Stimulated activated CD4-positive, alpha-beta T cell treated with anti-CD3 and anti-CD28 coated beads, Interleukin-2, amount 100 ng/mL, for 4 hours (primary cell): ENCODE measurements around the gene DSCAM.
"Not testable (repeated sequence)": the region's sequence is repeated elsewhere in the genome, so short reads cannot be mapped to it uniquely, and the experiment has no call there.

Source experiments
- DNase-seq: peaks from one replicate; pipeline ENCODE4 v3.0.0-alpha.2; 2020; ENCODE audit warnings: low read depth

DSCAM gene

DNA sequence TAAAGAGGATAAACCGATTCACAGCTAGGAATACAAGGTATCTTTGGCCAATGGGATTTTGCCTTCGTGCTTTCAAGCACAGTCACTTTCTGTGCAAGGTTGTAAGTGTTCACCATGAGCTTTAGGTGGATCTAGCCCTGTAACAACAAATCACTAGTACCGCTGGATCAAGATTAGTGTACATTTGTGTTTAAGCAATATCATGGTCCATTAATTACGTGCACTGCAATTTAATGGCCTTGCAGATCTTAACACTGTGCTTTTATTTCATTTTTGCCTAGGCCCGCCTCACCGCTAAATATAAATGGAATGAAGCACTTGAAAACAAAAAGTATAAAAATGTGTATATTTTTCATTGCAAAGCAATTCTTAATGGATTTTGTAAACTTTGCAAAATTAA is 461.1 kb downstream of the DSCAM start:
- DNase-seq: no peak

- no peak for DNase-seq
These were observed 463.0 kb downstream of the DSCAM start for GRCh38 chr21:40383951-40384350.

- DNase-seq: no peak
These were observed 465.8 kb downstream of the DSCAM start for GRCh38 chr21:40381111-40381510.

DNA sequence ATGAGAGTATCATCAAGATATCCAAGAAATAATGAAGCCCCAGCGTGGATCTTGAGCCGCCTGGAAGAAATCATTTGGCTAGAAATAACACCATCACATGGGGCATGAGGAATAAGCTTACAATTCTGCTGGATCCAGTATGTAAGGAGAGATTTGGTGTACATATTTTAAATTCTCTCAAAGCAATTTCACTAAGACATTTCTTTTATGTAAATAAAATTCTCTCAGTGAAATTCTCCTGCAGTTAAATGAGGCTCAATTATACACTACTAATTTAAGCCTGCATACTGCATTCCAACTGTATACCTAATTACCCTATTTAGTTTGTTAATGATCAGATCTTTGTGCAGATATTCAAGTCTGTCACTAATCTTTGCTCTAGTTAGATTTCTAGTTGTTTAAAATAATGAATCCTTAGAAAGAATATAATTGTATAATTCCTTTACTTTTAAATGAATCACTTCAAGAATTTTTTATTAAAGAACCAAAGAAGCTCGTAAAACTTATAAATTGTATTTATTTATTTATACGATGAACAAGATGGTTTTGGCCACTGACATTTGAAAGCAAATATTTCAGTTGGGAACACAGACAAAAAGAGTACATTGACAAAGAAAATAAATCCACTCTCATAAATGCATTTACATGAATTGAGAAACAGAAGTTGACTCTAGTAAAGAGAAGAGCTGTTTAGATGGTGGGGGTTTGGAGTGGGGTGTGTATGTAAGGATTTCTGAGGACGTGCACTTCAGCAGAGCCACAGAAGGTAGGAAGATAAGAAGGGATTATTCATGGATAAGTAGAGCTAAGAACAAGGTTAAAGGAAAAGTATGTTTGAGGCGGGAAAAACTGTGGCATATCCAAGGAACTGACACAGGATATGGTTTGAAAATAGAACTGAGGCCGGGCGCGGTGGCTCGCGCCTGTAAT is 466.8 kb downstream of the DSCAM start:
- DNase-seq: no peak

DNA sequence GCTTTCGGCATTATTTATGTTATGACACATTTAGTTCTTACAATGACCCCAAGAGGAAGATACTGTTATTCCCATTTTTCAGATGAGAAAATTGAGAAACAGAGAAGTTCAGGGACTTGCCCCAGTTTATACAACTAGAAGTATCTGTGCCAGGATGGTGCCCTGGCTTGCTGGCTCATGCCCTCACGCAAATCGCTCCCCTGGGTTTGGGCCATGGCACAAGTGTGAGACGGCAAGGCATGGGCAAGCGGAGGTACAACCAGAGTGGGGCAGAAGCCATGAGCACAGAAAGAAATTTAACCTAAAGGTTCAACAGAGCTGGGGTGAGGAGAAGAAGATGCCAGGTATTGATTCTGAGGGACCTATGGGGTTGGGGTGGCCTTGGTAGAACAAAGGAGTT is 469.8 kb downstream of the DSCAM start:
- no peak for DNase-seq

DNA sequence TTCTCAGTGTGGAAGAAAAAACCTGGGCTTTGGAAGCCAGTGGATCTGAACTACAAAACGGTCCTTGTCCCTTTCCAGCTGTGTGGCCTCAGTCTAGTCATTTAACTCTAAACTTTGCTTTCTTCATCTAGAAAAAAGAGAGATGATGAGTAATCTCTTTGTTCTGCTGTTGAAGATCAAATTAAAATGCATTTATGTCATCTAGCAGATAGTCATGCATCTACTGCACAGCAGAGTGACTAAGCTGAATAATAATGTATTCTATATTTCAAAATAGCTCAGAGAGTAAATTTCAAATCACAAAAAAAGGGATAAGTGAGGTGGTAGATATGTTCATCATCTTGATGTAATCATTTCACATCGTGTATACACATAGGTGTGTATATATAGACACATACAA is 473.2 kb downstream of the DSCAM start:
- DNase-seq: no peak

- no peak for DNase-seq
These were observed 474.5 kb downstream of the DSCAM start for GRCh38 chr21:40372506-40372905.

DNA sequence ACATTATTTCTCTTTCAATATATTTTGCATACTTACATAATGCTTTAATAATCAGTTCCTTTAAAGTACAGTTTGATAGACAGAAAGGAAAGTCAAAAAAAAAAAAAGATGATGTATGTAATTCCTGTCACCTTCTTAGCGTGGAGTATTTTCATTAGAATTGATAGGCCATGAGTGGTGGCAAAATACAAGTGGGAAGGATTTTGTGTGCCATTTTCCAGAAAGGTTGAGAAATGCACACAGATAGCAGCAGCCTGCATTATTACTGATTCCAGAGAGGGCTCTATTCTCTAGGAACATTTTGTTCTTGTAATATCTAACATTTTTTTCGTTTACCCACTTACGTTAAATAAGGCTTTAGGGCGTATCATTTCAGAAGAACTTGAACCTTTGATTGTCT is 475.6 kb downstream of the DSCAM start:
- DNase-seq: no peak

- DNase-seq: no peak
These were observed 490.3 kb downstream of the DSCAM start for GRCh38 chr21:40356644-40357043.

GRCh38 chr21:40355076-40355475 is 491.9 kb downstream of the DSCAM start:
- DNase-seq: no peak

- DNase-seq: no peak
These were observed 496.0 kb downstream of the DSCAM start for GRCh38 chr21:40351006-40351405.

DNA sequence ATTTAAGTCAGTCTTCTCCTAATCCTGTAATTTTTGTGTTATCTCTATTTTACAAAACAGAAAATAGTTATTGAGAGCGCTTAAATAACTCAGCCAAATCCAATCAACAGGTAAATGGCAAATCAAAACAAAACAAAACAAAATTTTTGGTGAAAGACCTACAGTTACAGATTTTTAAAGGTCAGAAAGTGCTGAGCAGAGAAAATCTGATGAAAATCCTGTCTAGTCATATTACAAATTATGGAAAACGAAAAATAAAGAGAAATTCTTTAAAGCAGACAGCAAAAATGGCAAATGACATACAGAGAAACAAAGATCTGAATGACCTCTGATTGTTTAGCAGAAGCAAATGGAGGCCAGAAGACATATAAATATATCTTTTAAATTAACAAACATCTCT is 497.4 kb downstream of the DSCAM start:
- no peak for DNase-seq

- no peak for DNase-seq
These were observed 501.1 kb downstream of the DSCAM start for GRCh38 chr21:40345711-40346321.

GRCh38 chr21:40340357-40340756 is 506.6 kb downstream of the DSCAM start:
- DNase-seq: no peak

DNA sequence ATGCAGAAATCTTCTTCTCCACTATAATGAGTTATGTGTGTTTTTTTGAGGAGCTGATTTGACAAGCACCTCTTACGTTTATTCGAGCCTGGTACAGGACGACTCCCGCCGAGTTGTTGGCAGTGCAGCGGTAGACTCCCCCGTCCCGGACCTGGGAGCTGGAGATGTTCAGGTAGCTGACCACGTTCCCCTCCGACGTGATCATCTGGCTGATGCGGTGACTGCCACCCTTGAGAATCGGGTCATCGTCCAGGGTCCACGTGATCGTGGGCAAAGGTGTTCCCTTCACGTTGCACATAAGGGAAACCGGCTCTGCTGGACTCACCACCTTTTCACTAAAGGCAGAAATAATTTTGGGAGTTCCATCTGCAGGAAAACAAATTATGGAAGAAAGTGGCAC is 507.9 kb downstream of the DSCAM start:
- DNase-seq: no peak

DNA sequence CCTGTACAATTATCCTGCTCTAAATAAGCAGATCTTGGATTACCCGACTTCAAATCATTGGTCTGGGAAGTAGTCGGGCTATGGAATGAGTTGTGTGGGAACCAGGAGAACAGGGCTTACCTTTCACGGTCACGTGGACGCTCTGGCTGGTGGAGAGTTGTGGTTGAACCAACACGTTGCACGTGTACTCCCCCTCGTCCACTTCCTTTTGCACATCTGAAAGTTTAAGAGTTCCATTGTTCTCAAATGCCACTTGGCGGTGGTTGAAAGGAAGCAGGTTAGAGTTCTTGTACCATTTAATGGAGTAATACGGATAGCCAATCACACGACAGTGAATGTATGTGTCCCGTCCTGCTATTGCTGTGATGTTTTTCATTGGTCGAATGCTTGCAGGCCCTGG is 509.0 kb downstream of the DSCAM start:
- no peak for DNase-seq

DNA sequence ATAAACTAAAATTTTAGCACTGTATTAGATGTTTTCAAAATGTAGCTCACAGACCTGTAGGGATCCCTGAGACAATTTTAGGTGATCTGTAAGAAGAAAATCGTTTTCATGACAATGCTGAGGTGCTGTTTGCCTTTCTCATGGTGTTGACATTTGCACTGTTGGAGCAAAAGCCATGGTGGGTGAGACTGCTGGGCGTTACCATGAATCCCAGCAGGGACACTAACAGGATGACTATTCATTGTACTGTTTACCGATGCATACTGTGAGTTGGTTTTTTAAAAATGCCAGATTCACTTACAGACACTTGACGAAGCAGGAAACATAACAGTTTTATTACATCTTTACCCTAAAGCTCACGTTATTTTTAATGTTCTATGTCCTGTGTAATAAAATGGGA is 511.3 kb downstream of the DSCAM start:
- DNase-seq: no peak

DNA sequence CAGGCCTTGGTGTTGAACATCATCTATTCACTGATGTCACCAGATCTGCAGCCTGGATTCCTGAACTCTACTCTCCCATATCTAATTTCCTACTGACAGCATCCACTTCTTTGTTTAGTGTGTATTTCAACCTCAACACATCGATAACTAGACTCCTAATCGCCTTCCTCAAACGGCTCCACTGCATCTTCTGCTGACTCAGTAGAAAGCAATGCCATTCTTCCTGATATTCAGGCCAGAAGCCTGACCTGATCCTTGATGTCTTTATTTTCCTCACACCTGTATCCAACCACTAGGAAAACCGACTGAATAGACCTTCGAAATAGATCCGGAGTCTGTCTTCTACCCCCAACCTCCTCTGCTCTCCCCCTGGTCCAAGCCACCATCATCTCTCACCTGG is 512.8 kb downstream of the DSCAM start:
- DNase-seq: no peak

GRCh38 chr21:40333731-40334130 is 513.2 kb downstream of the DSCAM start:
- DNase-seq: no peak

- no peak for DNase-seq
These were observed 515.2 kb downstream of the DSCAM start for GRCh38 chr21:40331804-40332203.

DNA sequence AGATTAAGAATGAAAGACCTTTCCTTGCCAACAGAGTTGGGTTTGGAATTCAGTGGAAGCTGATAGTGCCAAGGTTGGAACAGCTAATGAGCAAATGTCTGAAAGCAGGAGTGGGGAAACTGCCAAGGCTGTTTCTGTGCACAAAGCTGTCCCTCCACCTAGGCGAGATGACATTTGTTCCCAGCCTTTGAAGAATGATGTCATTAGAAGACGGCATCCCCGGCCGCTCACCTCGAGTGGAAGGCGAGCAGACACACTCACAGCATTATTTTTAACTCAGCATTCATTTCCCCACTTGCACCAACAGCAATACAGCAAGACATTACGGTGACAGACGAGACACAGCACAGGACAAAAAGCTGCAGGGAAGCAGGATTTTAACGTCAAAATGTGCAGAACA is 515.8 kb downstream of the DSCAM start:
- no peak for DNase-seq

DNA sequence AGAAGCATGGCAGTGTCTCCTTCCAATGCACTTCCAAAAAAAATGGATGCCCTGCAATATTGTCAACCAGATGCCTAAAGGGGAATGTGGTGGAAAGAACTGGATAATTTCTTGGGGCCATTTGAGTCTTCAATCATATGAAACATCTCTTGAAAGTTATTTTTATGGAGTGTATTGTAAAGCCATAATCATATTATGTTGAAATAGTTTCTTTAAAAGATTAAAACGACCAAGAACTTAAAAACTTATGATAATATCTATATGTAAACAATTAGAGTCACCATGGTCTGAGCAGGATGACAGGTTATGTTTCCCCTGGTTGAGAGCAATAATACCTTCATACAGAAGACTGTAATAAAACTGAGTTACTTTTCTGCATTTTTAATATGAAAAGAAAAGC is 522.6 kb downstream of the DSCAM start:
- no peak for DNase-seq

- not testable (repeated sequence) for DNase-seq
These were observed 526.2 kb downstream of the DSCAM start for GRCh38 chr21:40320718-40321117.

DNA sequence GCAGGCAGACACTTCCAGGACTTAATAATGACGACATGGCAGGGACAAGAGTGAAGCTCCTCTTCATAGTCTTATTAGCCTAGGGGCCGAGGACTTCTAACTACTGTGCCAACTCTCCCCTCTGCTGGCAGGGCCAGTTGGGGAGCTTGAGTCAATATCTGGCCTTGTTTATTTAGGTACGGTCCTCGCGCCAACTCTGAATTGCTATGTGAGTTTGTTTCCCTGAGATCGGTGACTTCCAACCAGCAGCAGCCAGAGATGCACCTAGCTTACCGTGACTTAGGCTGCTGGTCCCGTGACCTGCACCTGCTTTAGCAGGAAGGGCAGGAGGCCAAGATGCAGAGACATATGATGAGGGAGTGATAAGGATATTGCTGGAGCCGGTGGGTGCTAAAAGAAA is 528.6 kb downstream of the DSCAM start:
- DNase-seq: no peak
